ENCODE data around the gene CLDN34. TPM values are rescaled to one million over a fixed set of nuclear protein-coding genes. Genes with fewer than 3 reads are reported as not detected.
A peak's percentile ranks its signal among the peaks of the same experiment; 100 is the strongest.

CLDN34 gene
- total RNA-seq, 1 experiment from 2014 or later = not detected

DNA sequence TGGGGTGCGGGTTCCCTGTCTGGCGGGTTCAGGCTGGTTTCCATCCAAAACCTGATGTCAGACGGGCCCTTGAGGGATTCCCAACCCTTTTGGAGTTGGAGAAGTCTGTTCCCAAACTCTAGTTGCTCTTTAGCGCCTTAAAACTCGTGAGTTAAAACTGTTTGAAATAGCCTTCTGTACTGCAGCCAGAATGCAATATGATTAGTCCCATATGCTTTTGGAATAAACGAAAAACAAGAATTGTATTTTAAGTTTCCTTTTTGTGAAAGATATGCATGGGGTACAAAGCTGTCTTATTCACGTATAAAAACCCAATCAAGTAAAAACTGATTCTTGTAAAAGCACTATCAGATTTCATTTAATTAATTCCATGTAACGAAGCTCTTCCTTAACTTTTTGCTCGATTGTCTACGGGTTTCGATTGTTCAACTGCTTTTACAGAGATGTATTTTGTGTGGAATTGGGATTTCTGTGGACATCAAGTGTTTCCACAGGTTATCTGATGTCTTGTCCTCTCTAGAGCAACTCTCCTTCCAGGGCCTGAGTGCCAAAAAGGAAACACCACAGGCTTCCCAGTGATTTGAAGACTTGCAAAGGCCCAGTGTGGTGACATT is 49.5 kb downstream of the CLDN34 start:
- CTCF ChIA-PET = no interaction called here
- TF ChIP-seq CTCF (IDR thresholded peaks at IDR 0.05; ENCODE audit: insufficient read depth in 1 of 2, low read depth in 1 of 2, low read length in 1 of 2, severe bottlenecking in 1 of 2, unreplicated experiment in 1 of 2) = no peak
- POLR2A ChIA-PET = no interaction called here
- Histone ChIP-seq H3K36me3 (ENCODE audit: control insufficient read depth, insufficient read depth, low read length) (no peaks in the 10 kb centered on the region), H3K4me1 (peaks cover 11% of the 10 kb centered on the region), H3K9me3 (no peaks in the 10 kb centered on the region), H3K4me3 (ENCODE audit: low read depth, low read length) (peak overlapping the region; percentile 59), H3K27me3 (replicated peaks; ENCODE audit: control insufficient read depth, insufficient read depth, low read length) (no peaks in the 10 kb centered on the region)
- Mint-ChIP-seq H3K27me3 (ENCODE audit: insufficient read depth, unreplicated experiment) (no peaks in the 10 kb centered on the region), H3K4me1 (ENCODE audit: low read depth, unreplicated experiment) (peaks cover 17% of the 10 kb centered on the region), H3K36me3 (ENCODE audit: insufficient read depth, unreplicated experiment) (peaks cover 36% of the 10 kb centered on the region), H3K9me3 (ENCODE audit: unreplicated experiment) (no peaks in the 10 kb centered on the region), H3K4me3 (ENCODE audit: unreplicated experiment) (peak overlapping the region; percentile 89), H3K27ac (ENCODE audit: unreplicated experiment) (peak overlapping the region; percentile 66)
- TSS peak; percentile 66 for BruUV-seq (replicated peaks)
- intact Hi-C loops (cut with micrococcal nuclease; ENCODE audit: unreplicated experiment) = loop anchor here (5.0 kb wide), 1 partner anchor 46 kb away; no protein-coding TSS in a partner anchor
- no peak for DNase-seq

- peak overlapping the region; percentile 89 for H3K4me3 Mint-ChIP-seq (ENCODE audit: unreplicated experiment)
- H3K27me3 ChIP-seq (replicated peaks; ENCODE audit: control insufficient read depth, insufficient read depth, low read length) = no peaks in the 10 kb centered on the region
- H3K9me3 ChIP-seq = no peaks in the 10 kb centered on the region; the same call in 1 of the 2 replicates
- H3K27me3 Mint-ChIP-seq (ENCODE audit: insufficient read depth, unreplicated experiment) = no peaks in the 10 kb centered on the region
- H3K4me1 Mint-ChIP-seq (ENCODE audit: low read depth, unreplicated experiment) = peaks cover 12% of the 10 kb centered on the region
- H3K27ac Mint-ChIP-seq (ENCODE audit: unreplicated experiment) = no peak overlapping the region
- POLR2A ChIA-PET = no interaction called here
- BruUV-seq (replicated peaks) = no TSS peak
- peak; percentile 58 to 69 for DNase-seq
- H3K36me3 ChIP-seq (ENCODE audit: control insufficient read depth, insufficient read depth, low read length) = no peaks in the 10 kb centered on the region
- H3K9me3 Mint-ChIP-seq (ENCODE audit: unreplicated experiment) = no peaks in the 10 kb centered on the region
- no peak for TF ChIP-seq CTCF (IDR thresholded peaks at IDR 0.05; ENCODE audit: insufficient read depth in 1 of 2, low read depth in 1 of 2, low read length in 1 of 2, severe bottlenecking in 1 of 2, unreplicated experiment in 1 of 2)
- no peak overlapping the region for H3K4me3 ChIP-seq (ENCODE audit: low read depth, low read length)
- intact Hi-C loops (cut with micrococcal nuclease; ENCODE audit: unreplicated experiment) = loop anchor here (1.0 to 5.0 kb wide), 2 partner anchors 44 to 101 kb away; no protein-coding TSS in a partner anchor
- H3K4me1 ChIP-seq = peaks cover 22% of the 10 kb centered on the region
- peaks cover 47% of the 10 kb centered on the region for H3K36me3 Mint-ChIP-seq (ENCODE audit: insufficient read depth, unreplicated experiment)
- CTCF ChIA-PET = no interaction called here
Observed at GRCh38 chrX:10017872-10018271, 50.7 kb downstream of the CLDN34 start.

Other genes starting within 250 kb of the CLDN34 start
- 4.6 and 8.0 TPM in 2 replicates for gene GPR143, start 201.5 kb upstream of the CLDN34 start, total RNA-seq (2022)
- gene SHROOM2, start 180.9 kb upstream of the CLDN34 start, total RNA-seq (2022) = 12.7 and 14.2 TPM in 2 replicates
- 10.0 and 11.1 TPM in 2 replicates for gene CLCN4, start 189.6 kb downstream of the CLDN34 start, total RNA-seq (2022)

Data from Caco-2 (cell line).